Fibroblast of lung (primary cell): Measurements from ENCODE around the gene INTS6L. TPM values are rescaled to one million over a fixed set of nuclear protein-coding genes. Genes with fewer than 3 reads are reported as not detected.
A peak's percentile ranks its signal among the peaks of the same experiment; 100 is the strongest.
"Not testable (repeated sequence)": the region's sequence is repeated elsewhere in the genome, so short reads cannot be mapped to it uniquely, and the experiment has no call there.

Source experiments
- DNase-seq, 2 donors: peaks; one replicate each; pipeline versions ENCODE4 v3.0.0 to v3.0.0-alpha.2; 2010; ENCODE audit warnings: low read depth in 2 of 2
- H2AFZ ChIP-seq: 2 replicates; pipeline ENCODE4 v1.5.1; 2012; ENCODE audit warnings: low read length, control low read depth, inconsistent platforms
- H3K27ac ChIP-seq: 2 replicates; pipeline ENCODE4 v1.5.1; 2011; ENCODE audit warnings: low read length, control low read depth; ENCODE audit not compliant: insufficient read depth
- H3K27me3 ChIP-seq: 2 replicates; pipeline ENCODE4 v1.5.1; 2011; ENCODE audit warnings: mild to moderate bottlenecking, low read length; ENCODE audit not compliant: control insufficient read depth, insufficient read depth
- H3K36me3 ChIP-seq: 2 replicates; pipeline ENCODE4 v1.5.1; 2011; ENCODE audit warnings: low read length; ENCODE audit not compliant: control insufficient read depth, insufficient read depth
- H3K4me1 ChIP-seq: 2 replicates; pipeline ENCODE4 v1.5.1; 2011; ENCODE audit warnings: low read length; ENCODE audit not compliant: control insufficient read depth, insufficient read depth; ENCODE audit errors: extremely low read depth
- H3K4me2 ChIP-seq: 2 replicates; pipeline ENCODE4 v1.5.1; 2011; ENCODE audit warnings: low read length, control low read depth; ENCODE audit not compliant: insufficient read depth; ENCODE audit errors: extremely low read depth
- H3K4me3 ChIP-seq, 4 experiments: fragments of 200-600 bp in 1 of 4; sonication (generic) in 1 of 4; replicated peaks in 1 of 4; 2 replicates each; pipeline ENCODE4 v1.5.1; 2011 to 2016; ENCODE audit warnings: low read length in 4 of 4, low read depth in 3 of 4, mild to moderate bottlenecking in 3 of 4, control low read depth in 2 of 4, inconsistent platforms in 1 of 4, mixed read lengths in 1 of 4; ENCODE audit not compliant: insufficient read depth in 1 of 4; ENCODE audit errors: control extremely low read depth in 1 of 4
- H3K79me2 ChIP-seq: 2 replicates; pipeline ENCODE4 v1.5.1; 2012; ENCODE audit warnings: mild to moderate bottlenecking, low read length, inconsistent platforms; ENCODE audit not compliant: control insufficient read depth, insufficient read depth
- H3K9ac ChIP-seq: 2 replicates; pipeline ENCODE4 v1.5.1; 2011; ENCODE audit warnings: mild to moderate bottlenecking, low read length, control low read depth; ENCODE audit not compliant: insufficient read depth
- H3K9me3 ChIP-seq: 2 replicates; pipeline ENCODE4 v1.5.1; 2012; ENCODE audit warnings: low read depth, low read length; ENCODE audit not compliant: control insufficient read depth, insufficient read depth
- H4K20me1 ChIP-seq: 2 replicates; pipeline ENCODE4 v1.5.1; 2011; ENCODE audit warnings: low read length; ENCODE audit not compliant: control insufficient read depth, insufficient read depth; ENCODE audit errors: extremely low read depth
- EZH2 ChIP-seq: IDR thresholded peaks from 2 replicates; pipeline ENCODE4 v1.5.1; 2012; ENCODE audit warnings: low read length, control low read depth, mild to moderate bottlenecking; ENCODE audit errors: missing control alignments
- polyA plus RNA-seq, 2 donors: library from polyadenylated mRNA; depleted of rRNA in 1 of 2; stranded (reverse) in 1 of 2; unstranded in 1 of 2; fragments of >200 nt; gene quantifications; 2 replicates each; pipeline ENCODE4 v1.2.1, GENCODE V29; 2011 to 2012; ENCODE audit warnings: missing spikeins in 1 of 2
- total RNA-seq: library from RNA; depleted of rRNA; stranded (reverse); fragments of >200 nt; gene quantifications from 2 replicates; pipeline ENCODE4 v1.2.1, GENCODE V29; 2014
- TF ChIP-seq, protein P1 (sequence below), 2 donors: IDR thresholded peaks in 1 of 2; conservative IDR thresholded peaks in 1 of 2; 1 replicate in 1 of 2; 2 replicates in 1 of 2; pipeline ENCODE4 v1.5.1; 2011 to 2012; ENCODE audit warnings: low read length in 2 of 2, control low read depth in 1 of 2, inconsistent platforms in 1 of 2, low read depth in 1 of 2, mild to moderate bottlenecking in 1 of 2

Gene INTS6L
- total and polyA plus RNA-seq, 2 donors (not counting 1 experiment from before 2014, with no cell fraction given), result 5.1 to 5.7 TPM

DNA sequence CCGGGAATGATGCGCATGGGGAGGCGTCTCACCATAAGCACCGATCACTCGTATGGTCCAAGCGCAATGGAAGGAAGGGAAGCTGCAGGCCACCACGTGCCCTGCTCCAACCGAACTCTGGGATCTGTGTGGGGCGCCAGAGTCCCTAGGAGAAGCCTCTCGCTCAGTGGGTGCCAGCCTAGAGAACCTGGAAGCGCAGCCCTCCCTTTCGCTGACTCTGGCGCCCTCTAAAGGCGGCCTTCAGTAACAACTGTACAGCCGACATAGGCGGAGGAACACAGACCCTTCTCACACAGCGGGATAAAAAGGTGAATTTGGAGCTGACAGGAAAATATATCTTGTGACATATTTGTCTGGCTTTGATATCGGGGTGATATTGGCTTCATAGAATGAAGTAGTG, 76.0 kb downstream of the INTS6L start:
- Histone ChIP-seq H3K4me3 (no peak overlapping the region), H3K9me3 (no peaks in the 10 kb centered on the region), H3K36me3 (no peaks in the 10 kb centered on the region), H2AFZ (no peak overlapping the region), H3K79me2 (no peaks in the 10 kb centered on the region), H3K27me3 (no peaks in the 10 kb centered on the region), H3K27ac (no peak overlapping the region), H3K9ac (no peak overlapping the region), H3K4me2 (no peak overlapping the region), H3K4me1 (no peaks in the 10 kb centered on the region), H4K20me1 (no peaks in the 10 kb centered on the region)
- DNase-seq, result peak; percentile 1 to 34
- TF ChIP-seq EZH2, result no peak
- TF ChIP-seq, protein P1, sequence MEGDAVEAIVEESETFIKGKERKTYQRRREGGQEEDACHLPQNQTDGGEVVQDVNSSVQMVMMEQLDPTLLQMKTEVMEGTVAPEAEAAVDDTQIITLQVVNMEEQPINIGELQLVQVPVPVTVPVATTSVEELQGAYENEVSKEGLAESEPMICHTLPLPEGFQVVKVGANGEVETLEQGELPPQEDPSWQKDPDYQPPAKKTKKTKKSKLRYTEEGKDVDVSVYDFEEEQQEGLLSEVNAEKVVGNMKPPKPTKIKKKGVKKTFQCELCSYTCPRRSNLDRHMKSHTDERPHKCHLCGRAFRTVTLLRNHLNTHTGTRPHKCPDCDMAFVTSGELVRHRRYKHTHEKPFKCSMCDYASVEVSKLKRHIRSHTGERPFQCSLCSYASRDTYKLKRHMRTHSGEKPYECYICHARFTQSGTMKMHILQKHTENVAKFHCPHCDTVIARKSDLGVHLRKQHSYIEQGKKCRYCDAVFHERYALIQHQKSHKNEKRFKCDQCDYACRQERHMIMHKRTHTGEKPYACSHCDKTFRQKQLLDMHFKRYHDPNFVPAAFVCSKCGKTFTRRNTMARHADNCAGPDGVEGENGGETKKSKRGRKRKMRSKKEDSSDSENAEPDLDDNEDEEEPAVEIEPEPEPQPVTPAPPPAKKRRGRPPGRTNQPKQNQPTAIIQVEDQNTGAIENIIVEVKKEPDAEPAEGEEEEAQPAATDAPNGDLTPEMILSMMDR (conservative IDR thresholded peaks at IDR 0.05 in 1 of 2, IDR thresholded peaks at IDR 0.05 in 1 of 2; ENCODE audit: low read depth in 1 of 2, low read length in 2 of 2), result peak; percentile 47 to 65

DNA sequence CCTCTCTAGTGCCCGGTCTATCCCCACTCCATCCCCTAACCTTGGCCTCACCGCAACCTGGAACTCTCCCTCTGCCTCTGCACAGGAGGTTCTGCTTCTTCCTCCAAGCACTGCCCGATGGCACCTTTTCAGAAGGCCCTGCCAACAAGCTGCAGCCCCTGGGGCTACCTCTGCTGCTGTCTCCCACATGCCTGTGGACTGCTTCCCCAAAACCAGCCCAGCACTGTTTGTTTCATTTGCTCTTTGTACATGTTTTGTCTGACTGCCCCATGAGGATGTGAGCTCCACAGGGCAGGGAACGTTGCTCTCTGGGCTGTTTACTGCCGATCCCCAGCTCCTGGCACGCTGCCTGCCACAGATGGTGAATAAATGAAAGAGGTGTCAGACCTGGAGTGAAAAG, 85.4 kb downstream of the INTS6L start:
- H3K79me2 ChIP-seq, result no peaks in the 10 kb centered on the region
- TF ChIP-seq EZH2, result no peak
- TF ChIP-seq, protein P1 (conservative IDR thresholded peaks at IDR 0.05 in 1 of 2, IDR thresholded peaks at IDR 0.05 in 1 of 2; ENCODE audit: low read depth in 1 of 2, low read length in 2 of 2), result no peak
- no peak overlapping the region for H3K4me2 ChIP-seq
- no peaks in the 10 kb centered on the region for H3K9me3 ChIP-seq
- no peaks in the 10 kb centered on the region for H3K36me3 ChIP-seq
- H4K20me1 ChIP-seq, result peaks cover 2% of the 10 kb centered on the region
- no peaks in the 10 kb centered on the region for H3K4me1 ChIP-seq
- H3K27me3 ChIP-seq, result no peaks in the 10 kb centered on the region
- no peak overlapping the region for H3K4me3 ChIP-seq
- H2AFZ ChIP-seq, result no peak overlapping the region
- H3K27ac ChIP-seq, result no peak overlapping the region
- no peak overlapping the region for H3K9ac ChIP-seq
- no peak for DNase-seq

DNA sequence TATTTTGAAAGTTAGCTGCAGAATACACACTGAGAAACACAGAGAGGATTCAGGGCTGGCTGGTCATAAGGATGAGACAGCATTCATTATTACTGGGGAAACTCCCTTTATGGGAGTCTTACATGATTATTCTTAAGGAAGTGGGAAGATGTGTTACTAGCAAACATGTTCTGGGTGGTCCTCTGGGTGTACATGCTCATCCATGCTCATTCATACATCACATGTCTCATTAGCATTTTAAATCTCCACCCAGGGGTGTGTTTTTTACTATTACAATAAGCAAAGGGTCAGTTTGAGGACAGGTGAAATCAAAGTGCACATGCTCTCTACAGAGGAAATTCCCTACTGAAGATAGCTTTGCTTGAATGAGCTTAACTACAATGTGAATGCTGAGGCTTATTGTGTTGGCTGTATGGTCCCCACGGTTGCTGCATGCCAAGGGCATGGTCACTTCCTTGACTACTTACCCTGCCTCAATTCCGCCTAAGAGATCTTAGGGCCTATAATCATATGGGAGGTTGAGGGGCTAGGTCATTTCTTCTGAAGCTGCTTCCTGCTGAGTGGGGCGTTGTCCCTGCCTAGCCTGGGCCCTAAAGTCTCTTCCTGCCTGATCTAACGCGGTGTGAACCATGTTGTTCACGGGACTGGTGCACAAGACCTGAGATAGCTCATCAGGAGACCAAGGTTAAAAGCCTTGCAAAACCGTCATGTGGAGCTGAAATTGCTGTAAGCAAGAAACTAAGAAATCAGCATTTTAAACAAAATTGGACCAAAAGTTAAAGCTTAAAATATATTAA, 104.1 kb downstream of the INTS6L start:
- H3K4me3 ChIP-seq, H3K4me1 ChIP-seq: not testable (repeated sequence)

More for the DNA sequence above, 104.1 kb downstream of the INTS6L start:
- not testable (repeated sequence) for H3K79me2 ChIP-seq, H3K27me3 ChIP-seq, H3K36me3 ChIP-seq, H3K9ac ChIP-seq, H2AFZ ChIP-seq, H3K27ac ChIP-seq, DNase-seq, H3K9me3 ChIP-seq, H3K4me2 ChIP-seq, H4K20me1 ChIP-seq
